ENCODE measurements around the gene FXYD3.

The FXYD3 gene, protein sequence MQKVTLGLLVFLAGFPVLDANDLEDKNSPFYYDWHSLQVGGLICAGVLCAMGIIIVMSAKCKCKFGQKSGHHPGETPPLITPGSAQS

DNA sequence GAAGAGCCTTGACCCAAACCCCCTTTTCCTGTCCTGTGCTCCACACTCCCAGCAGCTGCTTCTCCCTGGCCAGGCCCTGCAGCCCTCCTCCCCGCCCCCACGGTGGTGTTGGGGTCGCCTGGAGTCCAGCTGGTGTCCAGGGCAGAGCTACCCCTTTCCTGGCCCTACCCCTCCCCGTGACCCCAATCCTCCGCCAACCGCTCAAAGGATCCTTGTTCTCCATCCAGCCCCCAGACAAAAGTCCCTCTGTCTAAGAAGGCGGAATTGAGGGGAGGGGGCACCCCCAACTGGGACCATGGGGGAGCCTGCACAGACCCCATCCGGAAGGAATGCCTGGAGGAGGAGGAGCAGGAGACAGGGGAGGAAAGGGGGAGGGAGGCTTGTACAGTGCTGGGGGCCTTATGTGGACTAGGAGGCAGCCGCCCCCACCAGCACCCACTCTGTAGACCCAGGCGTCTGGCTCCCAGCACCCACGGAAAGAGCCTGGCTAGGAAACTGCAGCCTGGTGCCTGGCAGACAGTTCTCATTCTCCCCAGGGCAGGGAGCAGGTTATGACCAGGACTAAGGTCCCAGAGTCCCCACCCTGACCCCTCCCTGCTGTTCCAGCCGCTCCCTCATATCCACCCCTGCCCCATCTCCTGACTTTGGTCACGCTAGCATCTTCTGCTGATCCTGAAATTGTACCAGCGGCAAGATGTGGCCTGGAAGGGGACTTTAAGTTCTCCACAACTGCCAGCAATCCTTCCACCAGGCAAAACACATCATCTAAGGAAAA is at the start of gene FXYD3:
FXYD3 (plus strand) TSS at position 647 of the 775 bp plus-strand sequence. CDS start 3,554 bp downstream, outside the sequence.
- no peak for TF ChIP-seq CTCF (conservative IDR thresholded peaks at IDR 0.05; ENCODE audit: low read length)
- H3K4me3 ChIP-seq (ENCODE audit: low read length), result no peak within 1 kb of the TSS
- no peak for DNase-seq (ENCODE audit: low read depth)

DNA sequence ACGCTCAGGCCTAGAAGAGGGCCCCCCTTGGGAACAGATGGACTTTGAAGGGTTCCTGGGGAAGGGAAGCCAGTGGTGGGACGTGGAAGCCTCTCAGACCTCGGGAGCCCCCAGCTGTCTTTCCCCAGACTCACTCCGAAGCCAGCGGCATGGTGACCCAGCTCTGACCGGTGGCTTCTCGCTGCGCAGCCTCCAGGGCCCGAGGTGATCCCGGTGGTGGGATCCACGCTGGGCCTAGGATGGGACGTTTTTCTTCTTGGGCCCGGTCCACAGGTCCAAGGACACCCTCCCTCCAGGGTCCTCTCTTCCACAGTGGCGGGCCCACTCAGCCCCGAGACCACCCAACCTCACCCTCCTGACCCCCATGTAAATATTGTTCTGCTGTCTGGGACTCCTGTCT is 49.5 kb upstream of the FXYD3 start:
- no peak for DNase-seq (ENCODE audit: low read depth)
- no peak overlapping the region for H3K4me3 ChIP-seq (ENCODE audit: low read length)
- no peak for TF ChIP-seq CTCF (conservative IDR thresholded peaks at IDR 0.05; ENCODE audit: low read length)

DNA sequence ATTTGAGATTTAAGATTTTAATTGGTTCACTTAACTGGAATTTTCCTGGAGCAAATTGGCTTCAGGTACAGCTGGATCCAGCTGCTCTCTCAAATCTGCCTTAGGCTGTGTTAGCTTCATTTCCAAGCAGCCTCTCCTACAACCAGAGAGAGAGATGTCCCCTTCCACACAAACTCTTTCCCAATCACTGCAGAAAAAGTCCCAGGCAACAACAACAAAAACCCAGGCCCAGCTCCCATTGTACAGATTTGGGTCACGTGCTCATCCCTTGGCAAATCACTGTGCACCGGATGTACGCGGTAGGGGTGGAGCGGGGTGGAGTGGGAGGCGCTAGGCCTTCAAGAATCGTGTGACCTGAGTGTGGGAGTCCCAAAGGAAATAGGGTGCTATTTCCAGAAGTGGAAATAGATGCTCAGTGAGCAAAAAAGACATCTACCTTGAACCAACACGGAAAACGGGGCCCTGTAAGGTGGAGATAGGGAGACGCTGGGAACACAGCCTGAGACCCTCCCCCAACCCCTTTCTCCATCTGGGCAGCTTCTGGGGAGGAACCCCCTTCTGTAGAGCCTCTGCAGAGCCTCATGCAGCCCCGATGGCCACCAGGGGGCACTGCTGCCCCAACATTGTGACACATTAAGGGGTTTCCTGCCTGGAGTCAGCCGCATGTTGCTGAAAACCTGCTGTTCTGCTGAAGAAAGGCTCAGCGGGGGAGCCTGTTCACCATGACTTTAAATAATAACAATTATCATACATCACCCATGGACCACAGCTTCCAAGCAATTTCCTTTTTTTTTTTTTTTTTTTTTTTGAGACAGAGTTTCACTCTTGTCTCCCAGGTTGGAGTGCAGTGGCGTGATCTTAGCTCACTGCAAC is 48.7 kb upstream of the FXYD3 start:
- H3K4me3 ChIP-seq (ENCODE audit: low read length), result no peak overlapping the region
- peak; percentile 92 for TF ChIP-seq CTCF (conservative IDR thresholded peaks at IDR 0.05; ENCODE audit: low read length)
- DNase-seq (ENCODE audit: low read depth), result peak; percentile 76

- DNase-seq (ENCODE audit: low read depth), result no peak
- no peak overlapping the region for H3K4me3 ChIP-seq (ENCODE audit: low read length)
- no peak for TF ChIP-seq CTCF (conservative IDR thresholded peaks at IDR 0.05; ENCODE audit: low read length)
These were observed 46.5 kb upstream of the FXYD3 start for GRCh38 chr19:35068941-35069634.

- TF ChIP-seq CTCF (conservative IDR thresholded peaks at IDR 0.05; ENCODE audit: low read length), result no peak
These were observed 45.9 kb upstream of the FXYD3 start for GRCh38 chr19:35069696-35070095.

DNA sequence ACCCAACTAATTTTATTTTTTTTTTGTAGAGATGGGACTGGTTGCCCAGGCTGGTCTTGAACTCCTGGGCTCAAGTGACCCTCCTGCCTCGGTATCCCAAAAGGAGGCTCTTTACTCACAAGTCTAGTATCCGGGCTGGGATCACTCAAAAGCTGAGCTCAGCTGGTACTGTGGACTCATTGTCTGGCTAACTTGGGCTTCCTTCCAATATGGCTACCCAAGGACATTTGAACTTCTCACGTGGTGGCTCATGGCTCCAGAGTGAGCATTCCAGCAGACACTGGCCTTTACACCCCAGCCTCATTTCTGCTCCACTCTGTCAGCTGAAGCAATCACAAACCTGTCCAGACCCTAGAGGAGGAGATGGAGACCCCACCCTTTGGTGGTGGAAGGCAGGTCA is 45.2 kb upstream of the FXYD3 start:
- DNase-seq (ENCODE audit: low read depth), result no peak
- no peak for TF ChIP-seq CTCF (conservative IDR thresholded peaks at IDR 0.05; ENCODE audit: low read length)
- H3K4me3 ChIP-seq (ENCODE audit: low read length), result no peak overlapping the region

More at GRCh38 chr19:35069696-35070095, 45.9 kb upstream of the FXYD3 start:
- peak; percentile 4 for DNase-seq (ENCODE audit: low read depth)
- H3K4me3 ChIP-seq (ENCODE audit: low read length), result no peak overlapping the region
